ENCODE results near the gene SP3.

The SP3 gene

DNA sequence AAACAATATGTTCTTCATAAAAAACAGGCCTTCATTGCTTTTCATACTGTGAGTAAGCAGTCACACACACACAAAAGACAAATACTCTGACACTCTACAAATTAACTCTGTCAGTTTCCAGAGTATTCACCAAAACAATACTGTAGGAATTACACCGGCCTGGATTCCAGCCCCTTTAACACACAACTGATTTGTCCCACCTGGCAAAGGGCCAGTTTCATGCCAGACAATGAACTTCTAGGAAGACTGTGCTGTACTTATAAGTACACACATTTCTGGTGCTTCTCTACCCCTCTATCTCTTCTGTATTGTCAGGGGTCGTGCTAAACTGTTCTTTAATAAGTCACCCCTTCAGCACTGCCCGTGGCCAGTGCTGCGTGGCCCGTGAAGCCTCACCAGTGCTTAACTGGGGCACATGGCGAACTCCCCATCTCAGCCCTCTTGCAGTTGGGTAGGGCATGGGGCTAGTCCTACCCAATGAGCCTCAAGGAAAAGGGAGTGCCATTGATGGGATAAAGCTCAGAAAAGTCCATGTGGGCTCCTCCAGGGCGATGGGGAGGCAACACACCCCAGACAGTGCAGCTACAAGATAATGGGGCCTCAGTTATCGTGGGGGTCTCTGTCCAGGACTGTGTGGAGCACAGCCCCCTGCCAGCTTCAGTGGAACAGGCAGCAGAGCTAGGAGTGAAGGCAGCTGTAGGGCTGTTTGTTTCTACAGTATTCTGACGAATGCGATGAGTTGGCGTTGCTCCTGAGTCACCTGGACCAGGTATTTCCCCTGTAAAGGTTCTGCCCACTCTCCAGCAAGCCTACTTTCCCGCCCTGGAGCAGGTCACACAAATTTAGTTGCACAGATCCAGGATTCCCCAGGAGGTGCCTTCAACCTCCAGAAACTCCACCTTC is 99.0 kb downstream of the SP3 start:
- no peaks in the 10 kb centered on the region for H3K4me1 ChIP-seq (ENCODE audit: control insufficient read depth in 1 of 2, insufficient read depth in 2 of 2, low read length in 2 of 2)
- H3K9me3 ChIP-seq (ENCODE audit: control insufficient read depth in 1 of 2, low read length in 2 of 2) = no peaks in the 10 kb centered on the region
- no peaks in the 10 kb centered on the region for H3K27me3 ChIP-seq (ENCODE audit: low read depth, low read length)
- no peak overlapping the region for H3K4me3 ChIP-seq (ENCODE audit: low read depth in 1 of 2, low read length in 2 of 2)
- no peak overlapping the region for H3K27ac ChIP-seq (ENCODE audit: low read length)
- H3K36me3 ChIP-seq (ENCODE audit: control insufficient read depth in 1 of 2, insufficient read depth in 2 of 2, low read length in 2 of 2) = no peaks in the 10 kb centered on the region

DNA sequence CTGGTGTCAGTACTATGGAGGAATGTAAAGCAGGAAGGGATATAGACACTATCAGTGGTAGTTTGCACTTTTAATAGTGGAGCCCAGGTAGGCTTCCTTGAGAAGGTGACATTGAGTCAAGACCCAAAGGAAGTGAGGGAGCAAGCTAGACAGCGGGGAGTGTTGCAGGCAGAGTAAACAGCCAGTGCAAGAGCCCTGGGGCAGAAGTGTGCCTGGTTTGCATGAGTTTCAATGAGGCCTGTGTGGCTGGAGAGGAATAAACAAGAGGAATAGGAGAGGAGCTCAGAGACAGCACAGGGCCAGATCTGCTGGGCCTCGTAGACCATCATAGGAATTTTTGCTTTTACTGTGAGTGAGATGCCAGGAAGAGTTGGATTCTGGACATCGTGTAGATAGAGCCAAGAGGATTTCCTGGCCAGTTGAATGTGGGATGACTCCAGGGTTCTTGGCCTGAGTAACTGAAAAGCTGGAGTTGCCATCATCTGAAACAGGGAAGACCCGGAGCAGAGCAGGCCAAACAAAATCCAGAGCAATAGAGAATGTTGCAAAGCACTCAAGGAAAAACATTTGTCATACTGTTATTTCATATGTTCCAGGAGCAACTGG is 102.5 kb downstream of the SP3 start:
- no peaks in the 10 kb centered on the region for H3K9me3 ChIP-seq (ENCODE audit: control insufficient read depth in 1 of 2, low read length in 2 of 2)
- no peak overlapping the region for H3K27ac ChIP-seq (ENCODE audit: low read length)
- no peaks in the 10 kb centered on the region for H3K36me3 ChIP-seq (ENCODE audit: control insufficient read depth in 1 of 2, insufficient read depth in 2 of 2, low read length in 2 of 2)
- H3K4me1 ChIP-seq (ENCODE audit: control insufficient read depth in 1 of 2, insufficient read depth in 2 of 2, low read length in 2 of 2) = no peaks in the 10 kb centered on the region
- no peak overlapping the region for H3K4me3 ChIP-seq (ENCODE audit: low read depth in 1 of 2, low read length in 2 of 2)
- H3K27me3 ChIP-seq (ENCODE audit: low read depth, low read length) = no peaks in the 10 kb centered on the region

DNA sequence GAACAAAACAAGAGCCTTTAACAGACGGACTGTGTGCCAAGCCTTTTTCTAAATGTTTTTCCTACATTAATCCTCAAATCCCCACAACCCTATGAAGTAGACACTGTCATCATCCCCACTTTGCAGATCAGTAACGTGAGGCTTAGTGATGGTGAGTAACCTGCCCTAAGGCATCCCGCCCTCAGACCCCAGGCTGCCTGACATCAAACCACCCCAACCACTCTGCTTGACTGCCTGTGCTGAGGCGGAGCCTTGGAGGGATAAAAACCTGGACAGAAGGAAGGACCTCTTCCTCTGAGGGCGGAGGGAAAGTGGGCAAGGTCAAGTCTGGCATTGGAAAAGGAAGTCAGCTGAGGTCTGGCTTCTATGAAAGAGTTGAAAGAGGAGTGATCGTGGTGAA is 104.6 kb downstream of the SP3 start:
- no peaks in the 10 kb centered on the region for H3K4me1 ChIP-seq (ENCODE audit: control insufficient read depth in 1 of 2, insufficient read depth in 2 of 2, low read length in 2 of 2)
- H3K4me3 ChIP-seq (ENCODE audit: low read depth in 1 of 2, low read length in 2 of 2) = no peak overlapping the region
- no peaks in the 10 kb centered on the region for H3K9me3 ChIP-seq (ENCODE audit: control insufficient read depth in 1 of 2, low read length in 2 of 2)
- H3K36me3 ChIP-seq (ENCODE audit: control insufficient read depth in 1 of 2, insufficient read depth in 2 of 2, low read length in 2 of 2) = no peaks in the 10 kb centered on the region
- H3K27ac ChIP-seq (ENCODE audit: low read length) = no peak overlapping the region
- no peaks in the 10 kb centered on the region for H3K27me3 ChIP-seq (ENCODE audit: low read depth, low read length)

DNA sequence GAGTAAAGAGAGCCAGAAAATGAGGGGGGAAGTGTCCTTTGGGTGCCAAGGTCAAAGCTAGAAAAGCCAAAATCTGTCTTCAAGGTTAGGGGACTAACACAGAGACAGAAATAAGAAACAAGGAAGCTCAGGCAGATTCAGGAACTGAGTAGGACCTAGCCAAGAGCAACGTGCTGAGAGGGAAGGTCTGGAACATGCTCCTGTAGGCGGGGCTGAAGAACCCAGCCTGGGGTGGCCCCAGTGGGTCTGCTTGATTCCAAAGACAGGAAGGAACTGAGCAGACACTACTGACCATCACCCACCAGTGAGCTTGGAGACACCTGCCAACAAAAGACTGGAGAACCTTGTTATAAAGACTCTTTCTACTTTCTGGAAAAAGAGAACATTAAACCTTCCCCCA is 105.1 kb downstream of the SP3 start:
- no peaks in the 10 kb centered on the region for H3K4me1 ChIP-seq (ENCODE audit: control insufficient read depth in 1 of 2, insufficient read depth in 2 of 2, low read length in 2 of 2)
- no peak overlapping the region for H3K27ac ChIP-seq (ENCODE audit: low read length)

DNA sequence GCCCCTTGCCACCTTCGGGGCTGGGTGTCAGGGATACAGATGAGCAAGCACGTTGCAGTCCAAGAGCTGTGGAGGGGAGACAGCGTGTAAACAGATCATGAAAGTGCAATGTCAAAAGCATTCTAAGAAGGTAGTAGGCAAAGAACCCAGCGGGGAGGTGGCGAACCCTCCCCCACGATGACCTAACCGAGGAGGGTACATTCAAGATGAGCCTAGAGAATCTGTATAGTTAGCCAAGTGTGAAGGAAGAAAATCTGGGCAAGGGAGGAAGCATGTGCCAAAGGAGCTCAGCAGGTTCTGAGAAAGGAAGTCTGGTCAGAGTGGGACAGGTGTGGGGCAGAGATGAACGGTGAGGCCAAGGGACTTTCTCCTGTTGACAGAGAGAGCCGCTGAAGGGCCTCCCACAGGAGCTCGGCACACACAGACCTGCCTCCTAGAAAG is 106.9 kb downstream of the SP3 start:
- Histone ChIP-seq H3K27ac (ENCODE audit: low read length) (no peak overlapping the region), H3K9me3 (ENCODE audit: control insufficient read depth in 1 of 2, low read length in 2 of 2) (no peaks in the 10 kb centered on the region), H3K4me1 (ENCODE audit: control insufficient read depth in 1 of 2, insufficient read depth in 2 of 2, low read length in 2 of 2) (no peaks in the 10 kb centered on the region), H3K4me3 (ENCODE audit: low read depth in 1 of 2, low read length in 2 of 2) (no peak overlapping the region), H3K27me3 (ENCODE audit: low read depth, low read length) (no peaks in the 10 kb centered on the region), H3K36me3 (ENCODE audit: control insufficient read depth in 1 of 2, insufficient read depth in 2 of 2, low read length in 2 of 2) (no peaks in the 10 kb centered on the region)

More for the DNA sequence above, 105.1 kb downstream of the SP3 start:
- Histone ChIP-seq H3K9me3 (ENCODE audit: control insufficient read depth in 1 of 2, low read length in 2 of 2) (no peaks in the 10 kb centered on the region), H3K4me3 (ENCODE audit: low read depth in 1 of 2, low read length in 2 of 2) (no peak overlapping the region), H3K27me3 (ENCODE audit: low read depth, low read length) (no peaks in the 10 kb centered on the region), H3K36me3 (ENCODE audit: control insufficient read depth in 1 of 2, insufficient read depth in 2 of 2, low read length in 2 of 2) (no peaks in the 10 kb centered on the region)
